Measurements from ENCODE around the gene THAP12. TPM values are rescaled to one million over a fixed set of nuclear protein-coding genes. Genes with fewer than 3 reads are reported as not detected.

The THAP12 gene
- total RNA-seq, 1 donor from 2014 or later, result 77.8 TPM

GRCh38 chr11:76362716-76363115, 18.2 kb downstream of the THAP12 start:
- Mint-ChIP-seq H3K4me1 (peaks cover 15% of the 10 kb centered on the region), H3K27ac (no peak overlapping the region), H3K9me3 (no peaks in the 10 kb centered on the region), H3K36me3 (ENCODE audit: low read depth) (peaks cover 32% of the 10 kb centered on the region), H3K4me3 (no peak overlapping the region), H3K27me3 (no peaks in the 10 kb centered on the region)
- DNase-seq, result no peak
- intact Hi-C loops (cut with micrococcal nuclease), result loop anchor here (2.0 kb wide), 1 partner anchor 24 kb away; no protein-coding TSS in a partner anchor

- H3K27ac Mint-ChIP-seq, result no peak overlapping the region
- no peaks in the 10 kb centered on the region for H3K9me3 Mint-ChIP-seq
- DNase-seq, result no peak
- H3K4me3 Mint-ChIP-seq, result no peak overlapping the region
- intact Hi-C loops (cut with micrococcal nuclease), result loop anchor here (2.0 kb wide), 1 partner anchor 23 kb away; no protein-coding TSS in a partner anchor
- no peaks in the 10 kb centered on the region for H3K27me3 Mint-ChIP-seq
- H3K4me1 Mint-ChIP-seq, result peaks cover 15% of the 10 kb centered on the region
- H3K36me3 Mint-ChIP-seq (ENCODE audit: low read depth), result peaks cover 36% of the 10 kb centered on the region
Observed at GRCh38 chr11:76361776-76362175, 19.2 kb downstream of the THAP12 start.

GRCh38 chr11:76361374-76361773, 19.6 kb downstream of the THAP12 start:
- no peak for DNase-seq
- Mint-ChIP-seq H3K9me3 (no peaks in the 10 kb centered on the region), H3K4me1 (peaks cover 15% of the 10 kb centered on the region), H3K27ac (no peak overlapping the region), H3K27me3 (no peaks in the 10 kb centered on the region), H3K4me3 (no peak overlapping the region), H3K36me3 (ENCODE audit: low read depth) (peaks cover 39% of the 10 kb centered on the region)
- intact Hi-C loops (cut with micrococcal nuclease), result no loop called here

GRCh38 chr11:76355172-76355571, 25.8 kb downstream of the THAP12 start:
- Mint-ChIP-seq H3K9me3 (peaks cover 16% of the 10 kb centered on the region), H3K4me1 (no peaks in the 10 kb centered on the region), H3K4me3 (no peak overlapping the region), H3K27ac (no peak overlapping the region), H3K27me3 (no peaks in the 10 kb centered on the region), H3K36me3 (ENCODE audit: low read depth) (peaks cover 76% of the 10 kb centered on the region)
- DNase-seq, result no peak
- intact Hi-C loops (cut with micrococcal nuclease), result no loop called here

- DNase-seq, result no peak
- H3K4me3 Mint-ChIP-seq, result no peak overlapping the region
- no peaks in the 10 kb centered on the region for H3K9me3 Mint-ChIP-seq
- no peaks in the 10 kb centered on the region for H3K27me3 Mint-ChIP-seq
- H3K36me3 Mint-ChIP-seq (ENCODE audit: low read depth), result peaks cover 33% of the 10 kb centered on the region
- intact Hi-C loops (cut with micrococcal nuclease), result no loop called here
- no peaks in the 10 kb centered on the region for H3K4me1 Mint-ChIP-seq
- H3K27ac Mint-ChIP-seq, result no peak overlapping the region
Observed at GRCh38 chr11:76348348-76348747, 32.6 kb downstream of the THAP12 start.

- DNase-seq, result no peak
- intact Hi-C loops (cut with micrococcal nuclease), result no loop called here
- Mint-ChIP-seq H3K27me3 (no peaks in the 10 kb centered on the region), H3K27ac (no peak overlapping the region), H3K36me3 (ENCODE audit: low read depth) (peaks cover 25% of the 10 kb centered on the region), H3K9me3 (no peaks in the 10 kb centered on the region), H3K4me1 (no peaks in the 10 kb centered on the region), H3K4me3 (no peak overlapping the region)
Observed at GRCh38 chr11:76347466-76347865, 33.5 kb downstream of the THAP12 start.

GRCh38 chr11:76339221-76339620, 41.7 kb downstream of the THAP12 start:
- Mint-ChIP-seq H3K9me3 (peaks cover 10% of the 10 kb centered on the region), H3K4me3 (no peak overlapping the region), H3K27me3 (no peaks in the 10 kb centered on the region), H3K36me3 (ENCODE audit: low read depth) (peaks cover 8% of the 10 kb centered on the region), H3K4me1 (peaks cover 22% of the 10 kb centered on the region), H3K27ac (peak overlapping the region; percentile 12)
- peak; percentile 68 for DNase-seq
- intact Hi-C loops (cut with micrococcal nuclease), result loop anchor here (2.0 kb wide), 1 partner anchor 24 kb away; no protein-coding TSS in a partner anchor

GRCh38 chr11:76337923-76338322, 43.0 kb downstream of the THAP12 start:
- no peak for DNase-seq
- Mint-ChIP-seq H3K9me3 (peaks cover 13% of the 10 kb centered on the region), H3K36me3 (ENCODE audit: low read depth) (peaks cover 8% of the 10 kb centered on the region), H3K27me3 (no peaks in the 10 kb centered on the region), H3K4me1 (peaks cover 22% of the 10 kb centered on the region), H3K27ac (no peak overlapping the region), H3K4me3 (no peak overlapping the region)
- intact Hi-C loops (cut with micrococcal nuclease), result loop anchor here (2.0 kb wide), 1 partner anchor 25 kb away; no protein-coding TSS in a partner anchor

- peaks cover 22% of the 10 kb centered on the region for H3K4me1 Mint-ChIP-seq
- DNase-seq, result no peak
- peaks cover 13% of the 10 kb centered on the region for H3K9me3 Mint-ChIP-seq
- peaks cover 8% of the 10 kb centered on the region for H3K36me3 Mint-ChIP-seq (ENCODE audit: low read depth)
- no peaks in the 10 kb centered on the region for H3K27me3 Mint-ChIP-seq
- H3K27ac Mint-ChIP-seq, result no peak overlapping the region
- intact Hi-C loops (cut with micrococcal nuclease), result no loop called here
- no peak overlapping the region for H3K4me3 Mint-ChIP-seq
Observed at GRCh38 chr11:76337469-76337868, 43.5 kb downstream of the THAP12 start.

- H3K9me3 Mint-ChIP-seq, result peaks cover 13% of the 10 kb centered on the region
- H3K27ac Mint-ChIP-seq, result no peak overlapping the region
- H3K4me1 Mint-ChIP-seq, result peaks cover 22% of the 10 kb centered on the region
- DNase-seq, result no peak
- H3K4me3 Mint-ChIP-seq, result no peak overlapping the region
- peaks cover 8% of the 10 kb centered on the region for H3K36me3 Mint-ChIP-seq (ENCODE audit: low read depth)
- intact Hi-C loops (cut with micrococcal nuclease), result no loop called here
- no peaks in the 10 kb centered on the region for H3K27me3 Mint-ChIP-seq
Observed at GRCh38 chr11:76336597-76336996, 44.3 kb downstream of the THAP12 start.

- no peak overlapping the region for H3K4me3 Mint-ChIP-seq
- H3K36me3 Mint-ChIP-seq (ENCODE audit: low read depth), result peaks cover 8% of the 10 kb centered on the region
- H3K27ac Mint-ChIP-seq, result no peak overlapping the region
- intact Hi-C loops (cut with micrococcal nuclease), result no loop called here
- H3K27me3 Mint-ChIP-seq, result no peaks in the 10 kb centered on the region
- H3K9me3 Mint-ChIP-seq, result peaks cover 13% of the 10 kb centered on the region
- H3K4me1 Mint-ChIP-seq, result peaks cover 19% of the 10 kb centered on the region
- no peak for DNase-seq
Observed at GRCh38 chr11:76335842-76336241, 45.1 kb downstream of the THAP12 start.

GRCh38 chr11:76334826-76335389, 46.0 kb downstream of the THAP12 start:
- H3K27ac Mint-ChIP-seq, result no peak overlapping the region
- H3K4me1 Mint-ChIP-seq, result peaks cover 19% of the 10 kb centered on the region
- no peak for DNase-seq

GRCh38 chr11:76330651-76331050, 50.3 kb downstream of the THAP12 start:
- Mint-ChIP-seq H3K4me3 (no peak overlapping the region), H3K9me3 (peaks cover 7% of the 10 kb centered on the region), H3K27ac (no peak overlapping the region), H3K4me1 (peaks cover 3% of the 10 kb centered on the region), H3K27me3 (peaks cover 2% of the 10 kb centered on the region), H3K36me3 (ENCODE audit: low read depth) (peaks cover 4% of the 10 kb centered on the region)
- intact Hi-C loops (cut with micrococcal nuclease), result no loop called here
- no peak for DNase-seq

More at GRCh38 chr11:76334826-76335389, 46.0 kb downstream of the THAP12 start:
- Mint-ChIP-seq H3K36me3 (ENCODE audit: low read depth) (peaks cover 8% of the 10 kb centered on the region), H3K9me3 (peaks cover 13% of the 10 kb centered on the region), H3K27me3 (no peaks in the 10 kb centered on the region), H3K4me3 (no peak overlapping the region)
- intact Hi-C loops (cut with micrococcal nuclease), result no loop called here

- Mint-ChIP-seq H3K27me3 (peaks cover 7% of the 10 kb centered on the region), H3K27ac (no peak overlapping the region), H3K4me3 (no peak overlapping the region), H3K4me1 (peaks cover 3% of the 10 kb centered on the region), H3K9me3 (peaks cover 7% of the 10 kb centered on the region), H3K36me3 (ENCODE audit: low read depth) (peaks cover 2% of the 10 kb centered on the region)
- no peak for DNase-seq
- intact Hi-C loops (cut with micrococcal nuclease), result no loop called here
Observed at GRCh38 chr11:76329983-76330382, 50.9 kb downstream of the THAP12 start.

Data from activated CD4-positive, alpha-beta T cell treated with anti-CD3 and anti-CD28 coated beads, Interleukin-2, amount 10 ng/mL, durations not matched to agents 24 days and 14 days (primary cell).